GM12878 (cell line): Measurements from ENCODE around the gene TECTB. TPM values are rescaled to one million over a fixed set of nuclear protein-coding genes. Genes with fewer than 3 reads are reported as not detected.
A peak's percentile ranks its signal among the peaks of the same experiment; 100 is the strongest.

Experiments
- ATAC-seq: fragments of 200-7000 bp; cut with Tn5 transposase; 3 replicates; pipeline ENCODE4 v1.9.1; 2020; ENCODE audit warnings: mild to moderate bottlenecking, moderate library complexity
- BruUV-seq: library from RNA; stranded (reverse); fragments of 400-500 nt; replicated peaks from 2 replicates; lab custom pipeline; 2021; lab: Mats Ljungman, UMichigan
- CTCF ChIA-PET: fragments of 300-600 bp; sonication (Branson Sonifier 250); formaldehyde crosslinking; extraction: SDS; loops from one replicate; lab custom pipeline; 2021; ENCODE audit warnings: inconsistent platforms; lab: Yijun Ruan, JAX
- POLR2A ChIA-PET: fragments of 350-600 bp; formaldehyde crosslinking; extraction: SDS; loops from one replicate; lab custom pipeline; 2021; ENCODE audit warnings: inconsistent platforms; lab: Charles Lee
- RAD21 ChIA-PET: fragments of 300-600 bp; sonication (Branson Sonifier 250); formaldehyde crosslinking; loops from one replicate; lab custom pipeline; 2023; ENCODE audit warnings: antibody characterized with exemption; ENCODE audit not compliant: unreplicated experiment; lab: Charles Lee
- SMC1A ChIA-PET: fragments of 300-600 bp; sonication (Branson Sonifier 250); formaldehyde crosslinking; loops from one replicate; lab custom pipeline; 2023; ENCODE audit not compliant: unreplicated experiment, uncharacterized antibody; lab: Charles Lee
- DNase-seq: peaks from one replicate; pipeline ENCODE4 v3.0.0-alpha.2; 2011; ENCODE audit warnings: low read depth, low spot score
- FAIRE-seq: peaks from 3 replicates; lab custom pipeline; 2011; peaks lifted over from hg19 to GRCh38; lab: Jason Lieb, UNC
- H2AFZ ChIP-seq: 2 replicates; pipeline ENCODE4 v1.6.0; 2011; ENCODE audit warnings: low read depth, low read length, control low read depth; ENCODE audit not compliant: control insufficient read depth
- H3K27ac ChIP-seq: 2 replicates; pipeline ENCODE4 v1.5.1; 2011; ENCODE audit warnings: control low read depth; ENCODE audit not compliant: control insufficient read depth, insufficient read depth
- H3K27me3 ChIP-seq, 2 experiments: replicated peaks in 1 of 2; 2 replicates each; pipeline versions ENCODE4 v1.6.0 to v1.6.1; 2011; ENCODE audit warnings: low read length in 1 of 2; ENCODE audit not compliant: control insufficient read depth in 2 of 2, insufficient read depth in 2 of 2
- H3K36me3 ChIP-seq, 2 experiments: 2 replicates each; pipeline ENCODE4 v1.5.1; 2011; ENCODE audit warnings: low read length in 1 of 2; ENCODE audit not compliant: control insufficient read depth in 2 of 2, insufficient read depth in 2 of 2
- H3K4me1 ChIP-seq: 2 replicates; pipeline ENCODE4 v1.6.1; 2011; ENCODE audit warnings: mild to moderate bottlenecking, low read length, moderate library complexity, mixed read lengths; ENCODE audit not compliant: control insufficient read depth, insufficient read depth
- H3K4me2 ChIP-seq: 2 replicates; pipeline ENCODE4 v1.6.0; 2011; ENCODE audit warnings: control low read depth; ENCODE audit not compliant: control insufficient read depth, insufficient read depth
- H3K4me3 ChIP-seq: fragments of 200-600 bp; sonication (generic); 2 replicates; pipeline ENCODE4 v1.5.1; 2016
- H3K79me2 ChIP-seq: 2 replicates; pipeline ENCODE4 v1.6.0; 2011; ENCODE audit warnings: low read length; ENCODE audit not compliant: control insufficient read depth, insufficient read depth
- H3K9ac ChIP-seq: 2 replicates; pipeline ENCODE4 v1.8.0; 2011; ENCODE audit warnings: low read length, control low read depth, mixed read lengths; ENCODE audit not compliant: control insufficient read depth, insufficient read depth
- H3K9me3 ChIP-seq: replicated peaks from 3 replicates; pipeline ENCODE4 v1.5.1; 2011; ENCODE audit warnings: mild to moderate bottlenecking, low read length; ENCODE audit not compliant: control insufficient read depth, insufficient read depth
- H4K20me1 ChIP-seq: 2 replicates; pipeline ENCODE4 v1.6.0; 2011; ENCODE audit not compliant: control insufficient read depth, insufficient read depth
- FOS ChIP-seq: IDR thresholded peaks from 3 replicates; pipeline ENCODE4 v1.6.1; 2011; ENCODE audit warnings: borderline replicate concordance; ENCODE audit not compliant: insufficient read length; ENCODE audit errors: extremely low read depth
- MEF2A ChIP-seq: IDR thresholded peaks from 2 replicates; pipeline ENCODE4 v1.6.1; 2011; ENCODE audit warnings: low read depth, mild to moderate bottlenecking, low read length, moderate library complexity; ENCODE audit not compliant: insufficient read depth
- NBN ChIP-seq: fragments of 450-650 bp; IDR thresholded peaks from 2 replicates; pipeline ENCODE4 v1.6.1; 2016
- NFYA ChIP-seq: IDR thresholded peaks from 2 replicates; pipeline ENCODE4 v1.6.1; 2011; ENCODE audit warnings: low read depth, mild to moderate bottlenecking, low read length, improper control_type of control experiment, borderline replicate concordance
- RUNX3 ChIP-seq: IDR thresholded peaks from 2 replicates; pipeline ENCODE4 v1.6.1; 2012; ENCODE audit warnings: low read length, inconsistent platforms
- ZNF24 ChIP-seq: fragments of 450-650 bp; IDR thresholded peaks from 2 replicates; pipeline ENCODE4 v1.6.1; 2017; ENCODE audit warnings: antibody characterized with exemption, mild to moderate bottlenecking
- WGBS: methylation state at CpG from one replicate; pipeline ENCODE4 v1.1.6; 2016; ENCODE audit warnings: low lambda C conversion rate; ENCODE audit not compliant: insufficient replicate concordance, insufficient coverage; ENCODE audit errors: missing lambda C conversion rate; 5-methylcytosine and 5-hydroxymethylcytosine counted together
- in situ Hi-C: fragments of 300-500 bp; cut with MboI; formaldehyde crosslinking; loops from 9 replicates; pipeline ENCODE4 v1.14.3; 2018; ENCODE audit warnings: mixed read lengths
- intact Hi-C: fragments of 100-400 bp; cut with micrococcal nuclease; formaldehyde crosslinking; loops from one replicate; pipeline ENCODE4 v1.14.2; 2022; ENCODE audit not compliant: unreplicated experiment
- polyA plus RNA-seq, 11 experiments: library from polyadenylated mRNA; depleted of rRNA in 4 of 11; unstranded in 6 of 11; stranded (reverse) in 5 of 11; fragments of >200 nt; fragmentation: Nextera tagmentation in 4 of 11; fragmentation: Illumina TruSeq in 1 of 11; extraction: Ambion mirVana in 4 of 11; extraction: Trizol in 1 of 11; gene quantifications; 1 replicate in 1 of 11; 2 replicates in 10 of 11; pipeline versions ENCODE4 v1.2.1 to v1.2.3, GENCODE V29; 2011 to 2016; ENCODE audit warnings: inconsistent platforms in 2 of 11, missing spikeins in 2 of 11, low read depth in 1 of 11
- total RNA-seq, 4 experiments: library from RNA; depleted of rRNA in 3 of 4; stranded (reverse); fragments of >200 nt in 3 of 4; fragmentation: Illumina TruSeq in 1 of 4; extraction: Trizol in 1 of 4; gene quantifications; 2 replicates each; pipeline versions ENCODE4 v1.2.1 to v1.2.3, GENCODE V29; 2013 to 2021

The TECTB gene
- total and polyA plus RNA-seq, 10 of the 15 experiments (the other 5 are each of a cell fraction or from before 2014, with no cell fraction given), result not detected

- Histone ChIP-seq H3K79me2 (no peaks in the 10 kb centered on the region), H3K4me3 (no peak overlapping the region), H4K20me1 (no peaks in the 10 kb centered on the region), H3K4me1 (no peaks in the 10 kb centered on the region), H3K36me3 (no peaks in the 10 kb centered on the region), H2AFZ (no peak overlapping the region), H3K9ac (no peak overlapping the region), H3K4me2 (no peak overlapping the region), H3K27me3 (no peaks in the 10 kb centered on the region), H3K9me3 (no peaks in the 10 kb centered on the region), H3K27ac (no peak overlapping the region)
- no TSS peak for BruUV-seq
- FAIRE-seq (no peak), ATAC-seq (no peak), DNase-seq (no peak)
- TF ChIP-seq NBN (no peak), RUNX3 (peak; percentile 25; the same call in 1 of the 2 replicates), MEF2A (peak; percentile 64; the same call in 1 of the 2 replicates)
- RAD21 ChIA-PET, result no interaction called here
- in situ Hi-C loops (no loop called here), intact Hi-C loops (no loop called here)
- CTCF ChIA-PET, result no interaction called here
- POLR2A ChIA-PET, result no interaction called here
- SMC1A ChIA-PET, result interaction anchor here (0.6 kb wide), 1 partner anchor 66 kb away, joined by 3 read pairs; no protein-coding TSS in a partner anchor
Measured at GRCh38 chr10:112269266-112269665, 13.9 kb upstream of the TECTB start.

- H3K27ac ChIP-seq, result no peak overlapping the region
- TF ChIP-seq NFYA (no peak), ZNF24 (no peak), FOS (no peak)
- TF ChIP-seq, all 136 proteins: peak for 0
- in situ Hi-C loops, result no loop called here
- FAIRE-seq (no peak), ATAC-seq (no peak), DNase-seq (no peak)
- H3K9me3 ChIP-seq, result no peaks in the 10 kb centered on the region
- H2AFZ ChIP-seq, result no peak overlapping the region
- RAD21 ChIA-PET, result no interaction called here
- CTCF ChIA-PET, result no interaction called here
- no peak overlapping the region for H3K4me3 ChIP-seq
- no peaks in the 10 kb centered on the region for H3K4me1 ChIP-seq
- H4K20me1 ChIP-seq, result no peaks in the 10 kb centered on the region
- SMC1A ChIA-PET, result no interaction called here
- BruUV-seq, result no TSS peak
- no peaks in the 10 kb centered on the region for H3K36me3 ChIP-seq
- H3K27me3 ChIP-seq, result no peaks in the 10 kb centered on the region
- no peak overlapping the region for H3K9ac ChIP-seq
- intact Hi-C loops, result no loop called here
- H3K4me2 ChIP-seq, result no peak overlapping the region
- WGBS, result 42% methylated on average over 3 of the region's 3 CpGs
- POLR2A ChIA-PET, result no interaction called here
- no peaks in the 10 kb centered on the region for H3K79me2 ChIP-seq
Measured at GRCh38 chr10:112271982-112272381, 11.2 kb upstream of the TECTB start.
